NCI-H345 treated with DMSO at 0.1 percent for 48 hours (cell line): Measurements from ENCODE around the gene ZMYM2.

Experiments used
- DNase-seq: peaks from one replicate; lab custom pipeline; 2025; ENCODE audit not compliant: unreplicated experiment; lab: John Stamatoyannopoulos, UW

The ZMYM2 gene

DNA sequence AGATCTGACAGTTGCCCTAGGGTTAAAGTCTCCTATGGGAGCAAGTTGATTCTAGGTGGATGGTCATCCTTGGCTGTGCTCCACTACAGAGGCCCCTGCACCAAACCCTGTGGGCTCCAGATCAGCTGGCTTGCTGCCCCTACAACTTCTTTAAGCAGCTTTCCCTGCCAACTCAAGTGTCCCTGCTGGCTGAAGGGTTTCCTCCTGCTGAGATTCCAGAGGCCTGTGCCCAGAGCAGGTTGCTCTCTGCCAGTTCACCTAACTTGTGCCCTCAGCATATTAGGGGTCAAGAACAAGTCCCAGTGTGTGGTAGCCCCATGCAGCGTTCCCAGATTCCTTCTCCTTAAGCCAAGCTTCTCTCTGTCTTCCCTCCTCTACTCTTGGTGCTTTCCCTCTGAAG, 85.6 kb downstream of the ZMYM2 start:
- DNase-seq = no peak

DNA sequence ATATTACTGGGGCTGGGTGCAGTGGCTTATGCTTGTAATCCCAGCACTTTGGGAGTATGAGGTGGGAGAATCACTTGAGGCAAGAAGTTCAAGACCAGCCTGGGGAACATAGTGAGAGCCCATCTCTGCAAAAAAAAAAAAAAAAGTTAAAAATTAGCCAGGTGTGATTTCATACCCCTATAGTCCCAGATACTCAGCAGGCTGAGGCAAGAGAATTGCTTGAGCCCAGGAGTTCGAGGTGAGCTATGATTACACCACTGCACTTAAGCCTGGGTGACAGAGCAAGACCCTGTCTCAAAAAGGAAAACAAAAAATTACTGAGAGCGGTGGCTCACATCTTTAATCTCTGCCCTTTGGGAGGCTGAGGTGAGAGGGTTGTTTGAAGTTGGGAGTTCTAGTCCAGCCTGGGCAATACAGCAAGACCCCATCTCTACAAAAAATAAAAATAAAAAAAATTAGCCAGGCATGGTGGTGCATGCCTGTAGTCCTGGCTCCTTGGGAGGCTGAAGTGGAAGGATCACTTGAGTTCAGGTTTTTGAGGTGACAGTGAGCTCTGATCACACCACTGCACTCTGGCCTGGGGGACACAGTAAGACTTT, 87.5 kb downstream of the ZMYM2 start:
- no peak for DNase-seq

DNA sequence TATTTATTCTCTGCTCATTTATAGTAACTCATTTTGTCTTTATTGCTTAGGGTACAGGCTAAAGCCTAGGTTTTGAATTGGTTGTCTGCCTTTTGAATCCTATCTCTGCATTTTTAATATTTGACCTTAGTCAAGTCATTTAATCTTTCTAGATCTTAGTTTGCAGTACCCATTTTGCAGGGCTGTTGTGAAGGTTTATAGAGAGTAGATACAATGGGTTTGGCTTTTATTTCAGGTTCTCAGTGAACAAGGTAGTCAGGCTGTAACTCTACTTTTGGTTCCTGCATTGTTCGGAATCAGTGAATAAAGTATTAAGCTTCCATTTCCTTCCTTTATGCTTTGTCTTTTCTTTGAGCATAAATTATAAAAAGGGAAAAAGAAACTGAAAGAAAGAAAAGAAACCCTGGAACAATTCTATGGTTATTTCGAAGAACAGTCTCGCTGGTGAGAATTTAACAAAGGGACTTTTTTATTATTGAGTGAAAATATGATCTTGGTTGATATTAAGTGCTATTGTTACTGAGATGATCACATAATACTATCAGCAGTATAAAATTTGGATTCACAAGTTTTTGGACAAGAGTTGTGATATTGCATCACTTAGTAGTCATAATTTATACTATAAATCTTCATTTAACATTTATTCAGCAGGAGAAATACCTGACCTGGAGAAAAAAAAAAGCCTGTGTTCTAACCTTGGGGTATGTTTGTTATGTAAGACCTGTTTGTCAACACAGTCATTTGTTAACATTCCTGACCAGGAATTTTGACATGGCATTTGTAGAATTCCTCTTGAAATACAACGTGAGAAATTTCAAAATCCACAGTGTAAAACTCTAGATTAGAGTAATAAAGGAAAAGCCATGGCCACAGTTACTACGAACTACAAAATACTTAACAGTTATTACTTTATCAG, 91.3 kb downstream of the ZMYM2 start:
- no peak for DNase-seq

DNA sequence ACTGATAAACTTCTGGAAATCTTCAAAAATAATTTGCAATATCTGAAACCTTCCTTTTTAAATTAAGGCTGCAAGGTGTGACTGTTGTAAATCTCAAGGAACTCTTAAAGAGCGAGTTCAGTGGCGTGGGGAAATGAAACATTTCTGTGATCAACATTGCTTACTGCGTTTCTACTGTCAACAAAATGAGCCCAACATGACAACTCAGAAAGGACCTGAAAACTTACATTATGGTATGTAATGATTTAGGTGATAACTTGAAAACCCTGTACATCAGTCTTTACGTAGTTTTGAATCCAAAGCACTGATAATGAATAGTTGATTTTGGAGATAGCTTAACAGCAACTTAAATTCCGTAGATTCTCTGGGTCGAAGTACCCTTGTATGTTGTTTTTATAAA, 92.8 kb downstream of the ZMYM2 start:
- no peak for DNase-seq

DNA sequence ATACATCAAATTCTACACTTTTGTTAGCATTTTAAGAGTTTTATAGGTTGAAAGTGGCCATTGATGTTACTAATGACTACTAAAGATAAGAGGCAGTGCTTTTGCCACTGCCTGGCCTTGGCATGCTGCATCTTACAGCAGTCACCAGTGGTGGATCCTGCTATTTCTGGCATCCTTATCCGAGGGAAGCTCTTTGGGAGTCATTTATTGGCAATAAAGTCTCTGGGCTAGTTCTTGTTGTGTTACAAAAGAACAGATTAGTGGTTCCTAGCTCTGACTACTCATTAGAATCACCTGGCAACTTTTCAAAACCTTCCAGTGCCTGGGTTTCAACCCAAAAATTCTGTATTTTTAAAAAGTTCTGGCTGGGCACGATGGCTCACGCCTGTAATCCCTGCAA, 94.5 kb downstream of the ZMYM2 start:
- no peak for DNase-seq

DNA sequence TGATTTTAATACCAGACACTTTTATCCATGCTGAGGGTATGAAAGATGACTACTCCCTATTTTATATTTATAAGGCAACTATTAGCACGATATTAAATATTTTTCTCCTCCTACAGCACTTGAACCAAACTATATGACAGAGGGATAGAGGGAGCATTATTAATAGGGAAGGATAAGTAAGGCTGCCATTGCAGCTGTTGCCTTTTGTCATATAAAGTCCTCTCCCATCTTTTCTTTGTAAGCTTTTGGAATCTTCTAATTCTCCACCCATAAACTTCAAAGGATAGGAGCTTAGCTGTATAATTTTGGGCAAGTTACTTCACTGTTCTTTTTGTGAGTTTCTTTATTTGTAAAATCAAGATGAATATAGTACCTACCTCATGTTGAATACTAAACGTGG, 95.4 kb downstream of the ZMYM2 start:
- no peak for DNase-seq

DNA sequence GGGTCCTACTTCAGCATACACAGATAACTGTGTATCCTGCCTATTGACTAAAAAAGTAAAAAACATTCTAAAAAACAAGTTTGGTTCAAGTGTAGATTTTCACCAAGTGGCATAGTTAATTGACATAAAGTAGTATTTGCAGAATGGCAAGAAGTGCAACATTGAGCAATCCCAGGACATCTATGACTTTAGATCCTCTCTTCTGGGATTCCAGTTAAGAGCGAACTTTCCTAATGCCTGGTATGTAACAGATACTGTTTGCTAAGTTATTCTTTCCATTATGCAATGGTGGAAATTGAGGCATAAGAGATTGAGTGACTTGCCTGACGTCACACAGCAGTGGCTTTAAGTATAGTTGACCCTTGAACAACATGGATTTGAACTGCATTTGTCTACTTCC, 96.1 kb downstream of the ZMYM2 start:
- DNase-seq = no peak

DNA sequence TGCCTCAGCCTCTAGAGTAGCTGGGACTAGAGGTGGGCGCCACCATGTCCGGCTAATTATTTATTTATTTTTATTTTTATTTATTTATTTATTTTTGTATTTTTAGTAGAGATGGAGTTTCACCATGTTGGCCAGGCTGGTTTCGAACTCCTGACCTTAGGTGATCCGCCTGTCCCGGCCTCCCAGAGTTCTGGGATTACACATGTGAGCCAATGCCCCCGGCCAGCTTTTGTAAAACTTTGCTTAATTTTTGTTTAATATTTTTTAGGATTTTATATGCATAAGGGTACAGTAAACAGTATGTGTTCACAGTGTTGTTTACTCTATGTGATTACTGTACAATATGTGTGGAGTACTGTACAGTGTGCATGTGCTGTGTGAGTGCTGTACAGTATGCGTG, 98.7 kb downstream of the ZMYM2 start:
- no peak for DNase-seq

DNA sequence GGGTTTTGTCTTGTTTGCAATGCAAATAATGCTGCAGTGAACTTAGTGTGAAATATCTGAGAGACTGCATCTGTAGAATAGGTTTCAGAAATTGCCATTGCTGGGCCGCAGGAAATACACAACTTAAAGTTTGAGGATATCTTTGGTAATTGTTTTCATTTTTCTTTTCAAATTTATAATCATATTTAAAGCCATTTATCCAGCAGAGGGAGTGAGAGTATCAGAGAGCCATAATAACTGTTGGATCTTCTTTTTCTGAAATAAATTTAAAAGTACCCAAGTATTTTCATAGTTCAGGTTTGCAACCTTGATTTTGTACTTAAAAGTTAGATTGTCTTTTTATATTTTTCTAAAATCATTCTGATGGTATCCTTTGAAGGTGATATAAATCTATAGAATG, 99.4 kb downstream of the ZMYM2 start:
- DNase-seq = no peak

DNA sequence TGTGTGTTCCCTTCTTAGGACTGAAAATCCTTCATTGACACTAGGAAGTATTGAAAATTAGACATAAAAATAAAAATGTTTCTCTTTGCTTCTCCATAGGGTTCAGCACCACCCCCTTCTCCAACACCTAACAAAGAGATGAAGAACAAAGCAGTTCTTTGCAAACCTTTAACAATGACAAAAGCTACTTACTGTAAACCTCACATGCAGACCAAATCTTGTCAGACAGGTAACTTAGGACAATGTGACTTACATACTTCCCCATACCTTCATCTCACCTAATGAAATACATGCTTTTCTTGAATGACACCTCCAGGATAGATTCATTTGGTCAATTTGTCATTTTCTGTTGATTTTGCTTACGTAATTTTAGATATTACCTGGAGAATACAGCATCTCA, 99.9 kb downstream of the ZMYM2 start:
- no peak for DNase-seq

DNA sequence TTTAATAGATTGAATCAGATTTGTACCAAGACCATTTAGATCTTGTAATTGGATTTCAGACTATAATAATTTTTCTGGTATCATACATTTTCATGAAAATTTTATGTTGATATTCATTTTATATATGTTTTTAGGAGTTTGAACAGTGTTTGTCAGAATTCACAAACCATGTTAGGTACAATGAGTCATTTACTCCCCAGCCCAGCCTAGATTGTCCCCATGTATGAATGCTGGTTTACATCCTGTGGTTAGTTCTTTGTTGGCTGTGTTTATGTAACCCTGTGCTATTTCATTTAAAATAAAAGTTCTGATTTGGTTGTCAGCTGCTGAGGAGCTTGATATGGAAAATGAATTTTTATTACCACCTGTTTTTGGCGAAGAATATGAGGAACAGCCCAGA, 105.6 kb downstream of the ZMYM2 start:
- DNase-seq = no peak

DNA sequence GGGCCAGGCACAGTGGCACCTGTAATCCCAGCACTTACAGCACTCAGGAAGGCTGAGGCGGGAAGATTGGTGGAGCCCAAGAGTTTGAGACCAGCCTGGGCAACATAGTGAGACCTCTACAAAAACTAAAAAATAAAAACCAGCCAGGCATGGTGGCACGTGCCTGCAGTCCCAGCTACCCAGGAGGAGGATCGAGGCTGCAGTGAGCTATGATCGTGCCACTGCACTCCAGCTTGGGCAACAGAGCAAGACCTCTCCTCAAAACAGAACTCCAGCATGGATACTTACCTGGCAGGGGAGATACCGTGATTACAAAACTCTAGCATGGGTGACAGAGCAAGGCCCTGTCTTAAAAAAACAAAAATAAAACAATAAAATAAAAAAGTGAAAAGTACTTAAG, 107.0 kb downstream of the ZMYM2 start:
- no peak for DNase-seq

DNA sequence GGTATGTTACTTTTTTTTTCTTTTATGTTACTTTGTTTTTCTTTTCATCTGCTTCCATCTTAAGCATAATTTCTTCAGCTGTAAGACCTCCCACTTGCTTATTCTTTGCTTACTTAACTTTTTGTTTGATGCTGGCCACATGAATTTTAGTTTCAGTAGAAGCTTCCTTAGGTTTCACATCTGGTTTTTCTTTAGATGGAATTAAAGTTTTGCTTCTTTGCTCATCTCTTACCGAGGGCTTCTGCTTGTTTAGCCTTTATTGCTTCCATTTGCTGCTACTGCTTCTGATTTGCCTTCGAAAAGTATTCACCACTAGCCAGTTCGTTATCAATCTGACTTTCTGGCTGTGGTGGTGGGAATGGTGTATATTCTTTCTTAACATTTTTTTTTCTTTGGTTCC, 111.4 kb downstream of the ZMYM2 start:
- no peak for DNase-seq

DNA sequence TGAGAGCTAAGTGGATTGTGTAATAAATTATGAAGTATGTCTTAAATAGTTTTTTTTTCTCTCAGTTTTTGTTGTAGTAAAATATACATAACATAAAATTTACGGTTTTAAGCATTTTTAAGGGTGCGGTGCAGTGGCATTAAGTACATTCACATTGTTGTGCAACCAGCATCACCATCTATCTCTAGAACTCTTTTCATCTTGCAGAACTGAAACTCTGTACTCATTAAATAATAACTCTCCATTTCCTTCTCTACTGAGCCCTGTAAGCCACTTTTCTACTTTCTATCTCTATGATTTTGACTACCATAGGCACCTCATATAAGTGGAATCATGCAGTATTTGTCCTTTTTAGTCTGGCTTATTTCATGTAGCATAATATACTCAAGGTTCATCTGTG, 115.2 kb downstream of the ZMYM2 start:
- no peak for DNase-seq

DNA sequence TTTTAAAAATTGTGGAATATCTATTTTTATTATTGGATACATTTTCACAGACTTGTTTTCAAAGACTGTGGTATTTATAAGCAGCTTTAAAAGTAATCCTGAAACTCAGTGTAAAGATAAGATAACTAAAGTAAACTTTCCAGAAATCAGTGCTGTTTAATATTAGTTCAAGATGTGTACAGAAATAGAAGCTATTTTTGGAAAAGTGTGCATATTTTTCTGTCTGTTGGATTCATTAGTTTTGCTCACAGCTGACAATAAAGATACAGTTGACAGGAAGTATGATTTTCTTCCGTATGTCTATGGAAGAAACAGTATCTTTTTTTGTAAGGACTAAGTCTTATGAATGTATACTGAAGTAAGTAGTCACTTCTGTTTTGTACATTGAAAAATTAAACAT, 116.4 kb downstream of the ZMYM2 start:
- DNase-seq = no peak

DNA sequence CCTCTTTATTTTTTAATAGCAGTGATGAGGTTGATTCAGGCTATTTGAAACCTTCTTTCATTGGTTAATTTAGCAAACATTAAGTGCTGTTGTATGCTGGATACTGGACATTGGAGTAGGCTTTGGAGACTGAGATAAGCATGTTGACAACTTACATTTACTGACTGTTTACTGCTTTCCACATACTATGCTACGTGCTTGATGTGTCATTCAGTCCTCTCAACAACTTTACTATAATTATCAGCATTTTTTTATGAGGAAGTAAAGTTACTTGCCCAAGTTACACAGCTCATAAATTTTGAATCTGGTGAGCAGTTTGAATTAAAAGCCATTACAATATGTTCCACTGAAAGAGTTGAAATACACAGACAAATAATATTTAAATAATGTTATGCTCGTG, 118.6 kb downstream of the ZMYM2 start:
- DNase-seq = no peak

DNA sequence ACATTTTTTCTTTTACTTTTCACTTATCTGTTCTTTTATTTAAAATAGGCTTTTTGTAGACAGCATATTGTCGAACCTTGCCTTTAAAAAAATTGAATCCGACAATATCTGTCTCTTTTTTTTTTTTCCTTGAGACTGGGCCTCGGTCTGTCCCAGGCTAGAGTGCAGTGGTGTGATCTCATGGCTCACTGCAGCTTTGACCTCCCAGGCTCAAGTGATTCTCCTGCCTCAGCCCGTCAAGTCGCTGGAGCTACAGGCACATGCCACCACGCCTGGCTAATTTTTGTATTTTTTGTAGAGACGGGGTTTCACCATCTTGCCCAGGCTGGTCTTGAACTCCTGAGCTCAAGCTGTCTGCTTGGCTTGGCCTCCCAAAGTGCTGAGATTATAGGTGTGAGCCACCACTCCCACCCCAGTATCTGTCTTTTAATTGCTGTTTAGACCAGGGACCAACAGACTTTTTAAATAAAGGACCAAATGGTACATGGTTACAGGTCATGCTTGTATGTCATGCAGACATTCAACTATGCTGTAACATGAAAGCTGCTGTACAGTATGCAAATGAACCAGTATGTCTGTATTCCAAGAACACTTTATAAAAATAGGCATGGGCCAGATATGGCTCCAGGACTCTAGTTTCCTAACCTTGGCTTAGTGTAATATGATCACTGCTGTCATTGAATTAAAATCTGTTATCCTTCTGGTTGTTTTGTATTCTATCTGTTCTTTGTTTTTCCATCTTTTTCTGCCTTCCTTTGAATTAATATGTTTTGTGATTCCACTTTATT, 122.0 kb downstream of the ZMYM2 start:
- no peak for DNase-seq

DNA sequence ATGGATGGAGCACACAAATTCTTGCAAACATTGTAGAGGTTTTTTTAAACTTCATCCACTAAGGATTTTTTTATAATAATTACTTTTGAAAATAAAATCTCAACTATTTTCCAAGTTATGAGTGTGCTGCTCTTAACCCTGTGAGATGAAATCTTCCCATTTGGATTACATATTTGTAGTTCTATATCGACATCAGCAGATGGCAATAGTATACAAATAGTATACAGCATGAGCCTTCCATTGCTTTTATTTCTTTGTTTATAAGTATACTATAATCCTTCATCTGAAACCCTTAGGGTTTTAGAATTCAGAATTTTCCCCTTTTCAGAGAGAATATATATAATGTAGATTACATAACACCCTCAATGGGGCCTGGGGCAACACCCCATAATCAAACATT, 131.8 kb downstream of the ZMYM2 start:
- peak; percentile 0 for DNase-seq

DNA sequence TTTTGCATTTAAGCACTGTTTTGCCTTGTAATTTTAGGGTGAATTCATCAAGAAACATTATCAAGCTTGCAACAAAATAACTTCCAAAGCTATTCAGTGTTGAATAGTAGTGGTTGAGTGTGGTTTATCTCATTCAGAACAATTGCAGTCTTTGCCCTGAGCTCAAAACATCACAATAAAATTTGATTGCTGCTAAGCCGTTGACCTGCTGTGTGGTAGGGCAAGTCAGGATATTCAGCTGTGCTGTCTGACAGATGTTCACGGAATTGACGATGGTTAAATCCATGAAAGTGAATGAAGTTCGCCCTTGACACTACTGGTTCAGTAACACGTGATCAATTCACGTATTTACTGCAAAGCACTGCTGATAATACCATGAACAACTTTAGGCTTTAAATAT, 135.4 kb downstream of the ZMYM2 start:
- no peak for DNase-seq

DNA sequence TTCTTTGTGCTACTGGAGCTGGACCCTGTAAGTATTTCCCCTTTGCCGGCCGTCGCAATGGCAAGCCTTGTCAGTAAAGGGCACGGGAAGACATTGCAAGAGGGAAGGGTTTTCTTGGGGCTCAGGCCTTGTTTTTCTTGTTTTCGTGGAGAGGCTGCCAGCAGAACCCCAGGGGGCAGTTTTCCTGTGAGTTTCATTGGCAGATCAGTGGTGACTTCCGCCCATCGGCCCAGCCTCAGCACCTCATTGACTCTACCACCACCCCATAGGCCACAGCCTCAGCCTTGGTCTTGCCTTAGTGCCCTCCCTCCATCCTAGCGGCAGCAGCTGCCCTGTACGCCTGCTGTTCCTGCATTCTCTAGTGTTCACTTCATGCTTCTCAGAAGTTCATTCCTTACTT, 140.8 kb downstream of the ZMYM2 start:
- no peak for DNase-seq

DNA sequence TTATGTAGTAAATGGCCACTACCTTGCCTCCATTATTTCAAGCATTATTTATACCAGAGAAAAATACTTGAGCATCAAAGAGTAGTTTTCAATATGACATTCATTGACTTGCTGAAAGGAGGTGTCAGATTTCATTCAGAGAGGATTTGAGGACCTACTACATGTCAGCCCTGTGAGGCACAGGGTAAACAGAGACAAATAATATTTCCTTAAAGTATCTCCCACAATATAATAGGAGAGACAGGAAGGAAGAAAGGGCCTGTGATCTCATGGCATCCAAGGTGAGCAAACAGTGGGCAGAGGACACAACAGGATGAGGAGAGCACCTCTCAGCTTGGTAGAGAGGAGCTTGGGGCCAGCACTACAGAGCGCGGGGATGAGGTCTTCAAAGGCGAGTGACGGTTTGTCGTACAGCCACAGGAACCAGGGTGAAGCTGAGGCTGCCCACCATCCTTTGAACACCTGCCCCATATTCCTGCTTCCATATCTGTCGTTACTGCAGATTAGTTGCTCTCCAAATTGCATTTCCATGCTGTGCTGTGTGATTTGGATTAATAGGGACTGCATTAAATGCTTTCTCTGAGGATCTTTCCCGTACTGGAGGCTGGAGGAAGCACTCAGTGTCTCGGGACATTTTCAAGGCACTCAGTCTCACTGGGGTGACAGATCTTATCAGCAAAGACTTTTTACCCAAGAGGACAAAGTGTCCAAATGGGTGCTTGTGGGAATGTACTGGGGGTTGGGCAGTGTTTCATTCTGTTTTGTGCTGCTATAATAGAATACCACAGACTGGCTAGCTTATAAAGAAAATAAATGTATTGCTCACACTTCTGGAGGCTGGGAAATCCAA, 143.2 kb downstream of the ZMYM2 start:
- DNase-seq = no peak
